Islet of Langerhans (tissue), 1 donor: ENCODE measurements around the gene DCBLD1.
A peak's percentile ranks its signal among the peaks of the same experiment; 100 is the strongest.

ENCODE experiments used
- FAIRE-seq: peaks from one replicate; lab custom pipeline; 2011; peaks lifted over from hg19 to GRCh38; lab: Jason Lieb, UNC

Gene DCBLD1

GRCh38 chr6:117472667-117473066, 9.8 kb upstream of the DCBLD1 start:
- no peak for FAIRE-seq

GRCh38 chr6:117473401-117473800, 9.1 kb upstream of the DCBLD1 start:
- no peak for FAIRE-seq

GRCh38 chr6:117477988-117478852, 4.3 kb upstream of the DCBLD1 start:
- FAIRE-seq: no peak

- FAIRE-seq: no peak
Observed at GRCh38 chr6:117478853-117479231, 3.6 kb upstream of the DCBLD1 start.

- no peak for FAIRE-seq
Observed at GRCh38 chr6:117480651-117481050, 1.8 kb upstream of the DCBLD1 start.

- FAIRE-seq: no peak
Observed at GRCh38 chr6:117481278-117481925, 1.1 kb upstream of the DCBLD1 start.

GRCh38 chr6:117481926-117482239, 591 bp upstream of the DCBLD1 start:
- FAIRE-seq: no peak

- FAIRE-seq: no peak
Observed at GRCh38 chr6:117483004-117483644, 650 bp downstream of the DCBLD1 start.

GRCh38 chr6:117483645-117484016, 1.2 kb downstream of the DCBLD1 start:
- no peak for FAIRE-seq

GRCh38 chr6:117484052-117484646, 1.7 kb downstream of the DCBLD1 start:
- no peak for FAIRE-seq

- no peak for FAIRE-seq
Observed at GRCh38 chr6:117485433-117485832, 3.0 kb downstream of the DCBLD1 start.

GRCh38 chr6:117487821-117488220, 5.3 kb downstream of the DCBLD1 start:
- FAIRE-seq: no peak

GRCh38 chr6:117489003-117489402, 6.5 kb downstream of the DCBLD1 start:
- FAIRE-seq: no peak

GRCh38 chr6:117491916-117492315, 9.4 kb downstream of the DCBLD1 start:
- FAIRE-seq: no peak

- no peak for FAIRE-seq
Observed at GRCh38 chr6:117493470-117493869, 11.0 kb downstream of the DCBLD1 start.

- peak; percentile 77 for FAIRE-seq
Observed at GRCh38 chr6:117494283-117494682, 11.8 kb downstream of the DCBLD1 start.

- no peak for FAIRE-seq
Observed at GRCh38 chr6:117494694-117495318, 12.3 kb downstream of the DCBLD1 start.

GRCh38 chr6:117495425-117495824, 13.0 kb downstream of the DCBLD1 start:
- FAIRE-seq: no peak

GRCh38 chr6:117495869-117496268, 13.4 kb downstream of the DCBLD1 start:
- peak; percentile 51 for FAIRE-seq

- no peak for FAIRE-seq
Observed at GRCh38 chr6:117496383-117496990, 14.0 kb downstream of the DCBLD1 start.

GRCh38 chr6:117497237-117497636, 14.8 kb downstream of the DCBLD1 start:
- FAIRE-seq: peak; percentile 27

GRCh38 chr6:117498159-117498558, 15.7 kb downstream of the DCBLD1 start:
- no peak for FAIRE-seq
